AG08395 (cell line): ENCODE results near the gene QRICH1.
A peak's percentile ranks its signal among the peaks of the same experiment; 100 is the strongest.

Experiments
- DNase-seq: peaks from one replicate; pipeline ENCODE4 v3.0.0; 2012; ENCODE audit warnings: mixed read lengths, low spot score

Gene QRICH1

GRCh38 chr3:49119439-49119838, 25.6 kb upstream of the QRICH1 start:
- peak; percentile 29 for DNase-seq

- no peak for DNase-seq
These were observed 25.2 kb upstream of the QRICH1 start for GRCh38 chr3:49119036-49119435.

- DNase-seq: no peak
These were observed 18.4 kb upstream of the QRICH1 start for GRCh38 chr3:49112262-49112661.

GRCh38 chr3:49111347-49111746, 17.5 kb upstream of the QRICH1 start:
- no peak for DNase-seq

- DNase-seq: no peak
These were observed 16.9 kb upstream of the QRICH1 start for GRCh38 chr3:49110780-49111179.

- no peak for DNase-seq
These were observed 14.5 kb upstream of the QRICH1 start for GRCh38 chr3:49108346-49108745.

- peak; percentile 99 for DNase-seq
These were observed 10.8 kb upstream of the QRICH1 start, which contains the start of gene QARS1 for GRCh38 chr3:49104427-49105291. Gene QARS1, minus strand, starts transcription at chr3:49104757. Its CDS starts 24 bp downstream, at chr3:49104733.

- no peak for DNase-seq
These were observed 10.2 kb upstream of the QRICH1 start for GRCh38 chr3:49104052-49104426.

GRCh38 chr3:49100046-49100615, 6.3 kb upstream of the QRICH1 start:
- DNase-seq: no peak

GRCh38 chr3:49098910-49099630, 5.2 kb upstream of the QRICH1 start:
- DNase-seq: no peak

- DNase-seq: no peak
These were observed 4.6 kb upstream of the QRICH1 start for GRCh38 chr3:49098429-49098828.

GRCh38 chr3:49092938-49093852, 676 bp downstream of the QRICH1 start:
- DNase-seq: peak; percentile 65

GRCh38 chr3:49081429-49081828, 12.4 kb downstream of the QRICH1 start:
- DNase-seq: no peak

- DNase-seq: no peak
These were observed 14.6 kb downstream of the QRICH1 start for GRCh38 chr3:49079270-49079669.

GRCh38 chr3:49076646-49077045, 17.2 kb downstream of the QRICH1 start:
- DNase-seq: no peak

GRCh38 chr3:49076116-49076515, 17.8 kb downstream of the QRICH1 start:
- DNase-seq: no peak

GRCh38 chr3:49058011-49058410, 35.9 kb downstream of the QRICH1 start:
- no peak for DNase-seq

GRCh38 chr3:49057268-49057667, 36.6 kb downstream of the QRICH1 start:
- no peak for DNase-seq

- no peak for DNase-seq
These were observed 39.5 kb downstream of the QRICH1 start for GRCh38 chr3:49054344-49054862.

- DNase-seq: no peak
These were observed 40.3 kb downstream of the QRICH1 start for GRCh38 chr3:49053543-49053942.

GRCh38 chr3:49035281-49035680, 58.6 kb downstream of the QRICH1 start:
- no peak for DNase-seq

- DNase-seq: no peak
These were observed 59.2 kb downstream of the QRICH1 start for GRCh38 chr3:49034650-49035049.
